ENCODE results near the gene NEDD8. TPM values are rescaled to one million over a fixed set of nuclear protein-coding genes. Genes with fewer than 3 reads are reported as not detected.
A peak's percentile ranks its signal among the peaks of the same experiment; 100 is the strongest.

The NEDD8 gene
- 1,000 to 10,000 TPM in 1 of 4 donors, 100 to 1,000 TPM in 2, 10 to 100 TPM in 1; 61.2 to 1,004 (median 192) TPM for total RNA-seq

GRCh38 chr14:24232121-24232644 lies at the start of gene NEDD8:
Gene NEDD8 (minus strand): TSS chr14:24232367. CDS start chr14:24232267, 100 bp downstream.
- H3K36me3 ChIP-seq = no peaks in the 10 kb centered on the region
- H3K27me3 ChIP-seq = no peaks in the 10 kb centered on the region
- peak within 1 kb of the TSS; percentile 66 to 97 for H3K4me3 ChIP-seq
- DNase-seq = peak; percentile 95 to 96
- H3K9me3 ChIP-seq = no peaks in the 10 kb centered on the region
- H3K4me1 ChIP-seq = peaks cover 0 to 10% of the 10 kb centered on the region in 2 donors
- H3K27ac ChIP-seq = peak within 1 kb of the TSS; percentile 83 to 84
- TF ChIP-seq CTCF (IDR thresholded peaks at IDR 0.05) (no peak), POLR2A (IDR thresholded peaks at IDR 0.05) (peak in 1 of 2 donors; percentile 41)
- intact Hi-C loops (cut with DNase I; ENCODE audit: low total_unique reads) = loop anchor here (10.0 kb wide), 1 partner anchor 203 kb away; no protein-coding TSS in a partner anchor

- Histone ChIP-seq H3K9me3 (no peaks in the 10 kb centered on the region), H3K27me3 (no peaks in the 10 kb centered on the region), H3K4me1 (no peaks in the 10 kb centered on the region), H3K4me3 (no peak overlapping the region), H3K27ac (no peak overlapping the region), H3K36me3 (no peaks in the 10 kb centered on the region)
- TF ChIP-seq CTCF (IDR thresholded peaks at IDR 0.05) (no peak), POLR2A (IDR thresholded peaks at IDR 0.05) (no peak)
- intact Hi-C loops (cut with DNase I; ENCODE audit: low total_unique reads) = no loop called here
- DNase-seq = no peak
Measured at GRCh38 chr14:24281636-24282035, 49.5 kb upstream of the NEDD8 start.

GRCh38 chr14:24280797-24281460 lies 48.8 kb upstream of the NEDD8 start:
- Histone ChIP-seq H3K9me3 (no peaks in the 10 kb centered on the region), H3K27me3 (no peaks in the 10 kb centered on the region), H3K36me3 (no peaks in the 10 kb centered on the region), H3K27ac (no peak overlapping the region), H3K4me3 (no peak overlapping the region), H3K4me1 (no peaks in the 10 kb centered on the region)
- intact Hi-C loops (cut with DNase I; ENCODE audit: low total_unique reads) = no loop called here
- DNase-seq = no peak
- TF ChIP-seq CTCF (IDR thresholded peaks at IDR 0.05) = no peak
- TF ChIP-seq POLR2A (IDR thresholded peaks at IDR 0.05) = no peak

- no peak for DNase-seq
- no peaks in the 10 kb centered on the region for H3K36me3 ChIP-seq
- no peaks in the 10 kb centered on the region for H3K9me3 ChIP-seq
- intact Hi-C loops (cut with DNase I; ENCODE audit: low total_unique reads) = no loop called here
- no peak overlapping the region for H3K27ac ChIP-seq
- TF ChIP-seq CTCF (IDR thresholded peaks at IDR 0.05) (no peak), POLR2A (IDR thresholded peaks at IDR 0.05) (no peak)
- H3K27me3 ChIP-seq = no peaks in the 10 kb centered on the region
- H3K4me3 ChIP-seq = no peak overlapping the region
- H3K4me1 ChIP-seq = no peaks in the 10 kb centered on the region
Measured at GRCh38 chr14:24279301-24280186, 47.4 kb upstream of the NEDD8 start.

Data from uterus (tissue), 4 donors.